ENCODE data around the gene URB1.
"Not testable (repeated sequence)": the region's sequence is repeated elsewhere in the genome, so short reads cannot be mapped to it uniquely, and the experiment has no call there.

The URB1 gene

GRCh38 chr21:32412162-32413014 is 19.6 kb upstream of the URB1 start, which contains the start of gene EVA1C:
TSS of gene EVA1C (plus strand) at chr21:32412706. CDS start at chr21:32412854, 148 bp downstream.
- DNase-seq = peak; percentile 75

GRCh38 chr21:32411350-32412161 is 18.7 kb upstream of the URB1 start:
- DNase-seq = peak; percentile 75

- DNase-seq = no peak
Observed at GRCh38 chr21:32410916-32411315, 18.1 kb upstream of the URB1 start.

- DNase-seq = no peak
Observed at GRCh38 chr21:32410291-32410690, 17.5 kb upstream of the URB1 start.

- DNase-seq = no peak
Observed at GRCh38 chr21:32406405-32406804, 13.6 kb upstream of the URB1 start.

GRCh38 chr21:32403201-32403777 is 10.5 kb upstream of the URB1 start:
- DNase-seq = peak; percentile 56

- no peak for DNase-seq
Observed at GRCh38 chr21:32393677-32394001, 827 bp upstream of the URB1 start.

- no peak for DNase-seq
Observed at GRCh38 chr21:32392299-32392879, 423 bp downstream of the URB1 start.

- no peak for DNase-seq
Observed at GRCh38 chr21:32391755-32392154, 1.1 kb downstream of the URB1 start.

- DNase-seq = not testable (repeated sequence)
Observed at GRCh38 chr21:32390537-32391224, 2.1 kb downstream of the URB1 start.

GRCh38 chr21:32389337-32390015 is 3.3 kb downstream of the URB1 start:
- peak; percentile 35 for DNase-seq

GRCh38 chr21:32388306-32388705 is 4.5 kb downstream of the URB1 start:
- DNase-seq = no peak

- DNase-seq = no peak
Observed at GRCh38 chr21:32387151-32387550, 5.7 kb downstream of the URB1 start.

- no peak for DNase-seq
Observed at GRCh38 chr21:32386195-32386870, 6.5 kb downstream of the URB1 start.

GRCh38 chr21:32383812-32384211 is 9.0 kb downstream of the URB1 start:
- DNase-seq = no peak

- peak; percentile 67 for DNase-seq
Observed at GRCh38 chr21:32382108-32382644, 10.6 kb downstream of the URB1 start.

GRCh38 chr21:32381571-32381970 is 11.2 kb downstream of the URB1 start:
- no peak for DNase-seq

- DNase-seq = no peak
Observed at GRCh38 chr21:32380940-32381339, 11.9 kb downstream of the URB1 start.

- DNase-seq = no peak
Observed at GRCh38 chr21:32378956-32379355, 13.9 kb downstream of the URB1 start.

- DNase-seq = no peak
Observed at GRCh38 chr21:32377991-32378390, 14.8 kb downstream of the URB1 start.

GRCh38 chr21:32377506-32377905 is 15.3 kb downstream of the URB1 start:
- DNase-seq = no peak
